Embryonic facial prominence (tissue), 1 donor: Measurements from ENCODE around the gene PDGFC.
"Not testable (repeated sequence)": the region's sequence is repeated elsewhere in the genome, so short reads cannot be mapped to it uniquely, and the experiment has no call there.

ENCODE experiments used
- DNase-seq: peaks from one replicate; pipeline ENCODE4 v3.0.0-alpha.2; 2016; ENCODE audit errors: extremely low spot score

The PDGFC gene

GRCh38 chr4:156901871-156902270, 69.7 kb downstream of the PDGFC start:
- no peak for DNase-seq

- no peak for DNase-seq
These were observed 73.1 kb downstream of the PDGFC start for GRCh38 chr4:156898373-156899117.

GRCh38 chr4:156896527-156896926, 75.1 kb downstream of the PDGFC start:
- no peak for DNase-seq

DNA sequence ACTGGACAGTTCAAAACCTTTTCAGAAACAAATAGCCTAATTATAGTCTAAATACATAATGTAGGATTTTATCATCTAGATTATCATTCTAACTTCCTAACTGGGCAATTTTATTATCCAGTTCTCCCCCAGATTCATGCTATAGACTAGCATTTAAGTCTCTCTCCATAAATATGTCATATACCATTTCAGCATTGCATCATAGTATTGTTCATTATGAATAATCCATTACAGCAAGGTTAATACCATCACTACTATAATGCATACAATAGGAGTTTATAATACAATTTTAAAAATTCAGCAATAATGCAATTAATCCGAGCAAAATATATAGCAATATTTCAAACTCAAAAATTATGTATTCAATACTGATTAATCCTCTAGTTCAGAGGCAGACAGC, 77.4 kb downstream of the PDGFC start:
- DNase-seq = no peak

DNA sequence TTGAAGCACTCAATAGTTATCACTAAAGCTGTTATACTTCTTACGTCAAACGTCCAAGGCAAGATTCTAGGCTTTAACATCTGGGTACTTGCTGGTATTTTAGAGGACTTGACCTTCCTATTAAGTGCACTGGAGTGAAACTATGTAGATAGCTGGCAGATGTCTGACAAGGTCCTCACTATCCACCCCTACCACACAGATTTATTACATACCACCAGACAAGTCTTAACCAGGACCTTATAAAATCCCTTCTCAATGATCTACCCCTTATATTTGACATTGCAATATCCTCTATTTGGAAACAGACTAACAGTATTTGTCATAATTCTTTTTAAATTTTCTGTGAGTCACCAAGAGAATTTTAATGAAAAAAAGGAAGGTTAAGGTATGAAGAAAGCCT, 78.8 kb downstream of the PDGFC start:
- DNase-seq = no peak

DNA sequence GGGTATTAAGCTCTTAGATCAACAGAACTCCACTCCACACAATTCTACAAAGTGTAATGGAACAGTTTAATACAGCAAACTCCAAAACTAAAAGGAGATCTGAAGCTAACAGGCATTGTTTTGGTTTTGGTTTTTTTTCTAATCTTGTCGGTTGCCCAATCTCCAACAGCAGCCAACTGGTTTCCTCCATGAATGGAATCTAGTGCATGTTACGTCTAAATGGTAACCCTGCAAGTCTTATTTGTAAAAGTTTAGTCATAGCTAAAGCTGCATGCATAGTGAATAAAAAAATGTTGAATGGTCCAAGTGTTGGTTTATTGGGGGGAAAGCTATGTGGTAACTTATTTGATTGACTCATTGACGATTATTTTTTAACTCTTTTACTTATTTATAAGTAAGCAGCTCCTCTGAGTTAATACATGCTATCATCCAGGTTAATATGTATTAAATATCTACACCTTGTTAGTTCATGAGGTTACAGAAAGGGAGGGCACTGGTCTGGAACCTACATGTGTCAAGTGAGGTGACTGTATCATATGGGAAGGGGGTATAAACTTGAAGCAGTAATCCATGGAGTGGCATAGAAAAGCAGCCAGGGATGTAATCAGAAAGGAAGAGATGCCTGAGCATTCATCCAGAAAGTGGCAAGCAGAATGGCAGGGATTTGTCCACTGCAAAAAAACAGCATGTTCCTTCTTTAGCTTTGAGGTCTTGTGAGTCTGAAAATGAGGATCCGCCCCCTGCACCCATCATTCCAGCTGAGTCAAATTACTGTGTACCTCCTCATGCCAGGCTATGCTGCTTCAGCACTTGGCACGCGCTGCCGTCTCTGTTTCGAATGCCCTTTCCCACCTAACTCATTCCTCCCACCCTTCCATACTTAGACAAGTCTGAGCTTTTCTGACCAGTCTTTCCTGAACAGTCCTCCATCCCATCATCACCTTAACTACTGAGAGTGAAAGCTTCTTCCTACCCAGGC, 81.7 kb downstream of the PDGFC start:
- no peak for DNase-seq

DNA sequence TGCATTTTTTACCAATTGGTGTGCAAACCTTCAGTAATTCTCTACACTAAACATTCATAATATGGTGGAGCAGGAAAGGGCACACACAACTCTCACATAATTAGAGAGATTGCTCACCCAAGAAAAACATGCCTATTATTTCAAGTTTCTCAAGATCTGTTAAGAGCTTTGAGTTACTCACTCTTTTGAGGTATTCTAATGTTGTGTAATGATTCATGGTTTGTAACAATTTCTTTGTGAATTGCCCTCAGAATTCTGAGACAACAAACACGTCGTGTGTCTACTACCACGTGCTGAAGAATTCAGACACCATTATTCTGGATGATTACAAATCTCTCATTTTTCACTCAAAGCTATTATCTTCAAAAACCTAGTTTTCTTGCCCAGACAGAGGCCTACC, 82.8 kb downstream of the PDGFC start:
- DNase-seq = no peak

DNA sequence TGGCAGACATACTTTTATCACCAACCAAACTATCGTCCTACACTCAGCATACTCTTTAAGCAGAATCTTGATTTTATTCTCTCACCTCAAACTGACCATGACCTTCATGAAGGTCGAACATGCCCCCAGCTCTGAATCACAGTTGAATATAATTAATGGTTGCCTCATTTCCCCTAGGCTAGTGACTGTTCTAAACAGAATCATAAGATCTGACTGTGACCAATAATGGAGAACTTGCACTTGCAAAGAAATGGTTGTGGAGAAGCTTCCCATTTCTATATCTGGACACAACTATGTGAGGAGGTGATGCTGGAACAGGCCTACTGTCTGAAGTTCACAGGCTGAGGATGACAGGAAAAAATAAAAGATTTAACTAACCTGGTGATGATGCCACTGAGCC, 85.1 kb downstream of the PDGFC start:
- no peak for DNase-seq

- no peak for DNase-seq
These were observed 86.2 kb downstream of the PDGFC start for GRCh38 chr4:156885374-156885773.

GRCh38 chr4:156884183-156884582, 87.4 kb downstream of the PDGFC start:
- DNase-seq = no peak

DNA sequence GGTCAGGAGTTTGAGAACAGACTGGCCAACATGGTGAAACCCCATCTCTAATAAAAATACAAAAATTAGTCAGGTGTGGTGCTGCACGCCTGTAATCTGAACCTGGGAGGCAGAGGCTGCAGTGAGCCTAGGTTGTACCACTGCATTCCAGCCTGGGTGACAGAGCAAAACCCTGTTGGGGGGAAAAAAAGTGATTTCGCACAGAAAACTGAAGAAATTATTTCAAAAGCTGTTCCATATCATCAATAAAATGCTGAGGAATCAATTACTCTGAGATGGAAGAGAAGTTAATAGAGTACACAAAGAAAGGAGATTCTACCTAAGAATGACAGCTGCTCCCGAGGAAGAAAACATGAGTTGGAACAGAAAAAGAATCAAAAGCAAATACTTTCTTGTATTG, 95.9 kb downstream of the PDGFC start:
- DNase-seq = no peak

DNA sequence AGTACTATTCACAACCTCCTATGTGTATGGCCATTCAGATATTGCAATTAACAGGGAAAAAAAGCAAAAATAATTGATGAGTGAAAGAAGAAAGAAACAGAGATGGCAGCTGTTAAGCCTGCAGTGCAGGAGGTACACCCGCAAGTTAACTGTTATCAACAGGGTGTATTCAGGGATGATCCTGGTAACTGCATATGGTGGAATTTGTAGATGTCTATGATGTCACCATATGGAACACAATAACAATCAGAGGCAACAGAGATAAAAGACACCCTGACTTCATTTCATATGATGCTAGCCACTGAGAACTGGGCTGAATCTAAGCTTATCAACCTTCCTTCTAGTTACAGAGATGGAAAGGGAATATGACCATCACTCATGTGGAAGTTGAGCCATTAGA, 96.5 kb downstream of the PDGFC start:
- DNase-seq = no peak

- no peak for DNase-seq
These were observed 97.8 kb downstream of the PDGFC start for GRCh38 chr4:156873799-156874198.

- no peak for DNase-seq
These were observed 100.7 kb downstream of the PDGFC start for GRCh38 chr4:156870861-156871260.

DNA sequence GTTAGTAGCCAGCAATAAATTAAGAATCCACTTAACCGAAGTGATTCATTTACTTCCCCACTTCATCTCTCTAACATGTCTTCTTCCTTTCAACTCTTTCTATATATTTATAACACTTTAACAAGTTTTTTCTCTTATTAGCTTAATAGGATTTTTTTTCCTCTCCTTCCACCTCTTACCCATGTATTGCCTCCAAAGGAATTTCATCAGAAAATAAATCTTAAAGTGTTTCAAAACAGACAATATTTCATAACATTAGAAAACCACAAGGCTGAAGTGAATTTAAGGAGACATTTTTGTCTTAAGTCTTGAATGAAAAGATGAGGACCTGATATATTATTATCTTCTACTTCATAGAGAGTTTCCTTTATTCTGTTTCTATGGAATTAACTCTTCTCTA, 101.5 kb downstream of the PDGFC start:
- DNase-seq = no peak

GRCh38 chr4:156866088-156866487, 105.5 kb downstream of the PDGFC start:
- DNase-seq = not testable (repeated sequence)

- DNase-seq = no peak
These were observed 106.1 kb downstream of the PDGFC start for GRCh38 chr4:156865451-156865850.

DNA sequence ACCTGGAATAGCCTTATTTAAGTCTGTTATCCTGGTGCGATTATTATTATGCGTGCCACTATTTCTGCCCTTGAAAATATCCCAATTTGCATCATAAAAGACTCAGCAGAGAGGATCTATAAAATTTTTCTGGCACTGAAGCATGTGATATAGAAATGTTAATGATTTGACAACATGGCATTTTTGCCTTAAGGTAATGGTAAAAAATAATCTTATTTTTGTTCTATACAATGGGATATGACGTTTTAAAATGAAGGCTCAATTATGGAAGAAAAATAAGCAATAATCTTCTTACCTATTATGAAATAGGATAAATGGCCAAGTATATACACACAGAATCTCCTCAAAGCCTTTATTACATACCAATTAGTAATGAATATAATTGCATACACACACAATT, 113.5 kb downstream of the PDGFC start:
- no peak for DNase-seq

DNA sequence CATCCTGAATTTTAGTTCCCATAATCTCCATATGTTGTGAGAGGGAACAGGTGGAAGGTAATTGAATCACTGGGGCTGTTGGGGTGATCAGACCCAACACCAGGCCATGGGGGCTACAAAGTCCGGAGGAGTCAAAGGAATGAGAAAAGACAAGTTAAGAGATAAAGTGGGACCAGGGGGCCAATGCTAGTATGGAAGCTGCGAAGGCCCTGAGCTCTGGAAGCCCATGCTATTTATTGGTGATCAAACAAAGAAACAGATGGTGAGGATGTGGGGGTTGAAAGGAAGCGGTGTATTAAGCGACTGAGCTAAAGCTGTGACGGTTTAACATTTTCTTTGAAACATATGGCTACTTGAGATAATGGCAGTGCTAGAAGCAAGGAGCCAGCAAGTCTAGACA, 132.8 kb downstream of the PDGFC start:
- no peak for DNase-seq

- no peak for DNase-seq
These were observed 133.8 kb downstream of the PDGFC start for GRCh38 chr4:156837625-156838345.

DNA sequence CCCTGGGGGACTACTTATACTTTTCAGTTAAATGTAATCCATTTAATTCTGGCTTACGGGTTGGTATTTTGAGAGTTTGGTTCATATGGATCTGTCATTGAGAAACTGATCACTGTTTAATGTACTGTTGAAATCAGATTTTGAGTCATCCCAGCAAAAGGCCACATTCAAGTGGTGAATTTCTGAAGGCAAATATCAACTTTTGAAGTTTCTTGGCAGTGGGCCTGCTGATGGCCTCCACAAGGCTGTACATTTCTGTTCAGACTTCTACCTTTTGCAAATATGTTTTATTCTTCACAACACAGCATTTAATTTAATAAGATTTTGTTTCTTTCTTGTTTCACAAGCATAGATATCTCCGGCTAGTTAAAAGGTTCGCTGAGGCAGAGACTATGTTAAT, 138.7 kb downstream of the PDGFC start:
- DNase-seq = no peak

DNA sequence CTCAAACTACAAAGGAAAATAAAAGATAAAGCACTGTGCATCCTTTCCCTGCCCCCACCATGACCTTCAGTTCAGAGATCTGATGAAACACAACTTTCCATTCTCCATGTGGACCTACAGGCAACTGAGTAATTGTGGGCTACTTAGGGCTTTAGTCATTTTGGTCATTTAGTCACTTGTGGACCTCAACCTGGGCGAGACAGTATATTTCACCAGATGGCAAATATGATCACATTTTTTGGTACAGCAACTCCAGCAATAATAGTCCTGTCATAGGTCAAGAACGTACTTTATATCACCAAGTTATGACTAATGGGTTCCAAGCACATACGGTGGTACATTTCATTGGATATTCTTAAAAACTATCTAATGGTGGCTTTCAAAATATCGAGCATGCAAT, 141.2 kb downstream of the PDGFC start:
- no peak for DNase-seq
